GM12878 (cell line): ENCODE data around the gene FAM227A. TPM values are rescaled to one million over a fixed set of nuclear protein-coding genes. Genes with fewer than 3 reads are reported as not detected.

Experiments
- ATAC-seq: fragments of 200-7000 bp; cut with Tn5 transposase; 3 replicates; pipeline ENCODE4 v1.9.1; 2020; ENCODE audit warnings: mild to moderate bottlenecking, moderate library complexity
- BruUV-seq: library from RNA; stranded (reverse); fragments of 400-500 nt; replicated peaks from 2 replicates; lab custom pipeline; 2021; lab: Mats Ljungman, UMichigan
- CTCF ChIA-PET: fragments of 300-600 bp; sonication (Branson Sonifier 250); formaldehyde crosslinking; extraction: SDS; loops from one replicate; lab custom pipeline; 2021; ENCODE audit warnings: inconsistent platforms; lab: Yijun Ruan, JAX
- POLR2A ChIA-PET: fragments of 350-600 bp; formaldehyde crosslinking; extraction: SDS; loops from one replicate; lab custom pipeline; 2021; ENCODE audit warnings: inconsistent platforms; lab: Charles Lee
- RAD21 ChIA-PET: fragments of 300-600 bp; sonication (Branson Sonifier 250); formaldehyde crosslinking; loops from one replicate; lab custom pipeline; 2023; ENCODE audit warnings: antibody characterized with exemption; ENCODE audit not compliant: unreplicated experiment; lab: Charles Lee
- SMC1A ChIA-PET: fragments of 300-600 bp; sonication (Branson Sonifier 250); formaldehyde crosslinking; loops from one replicate; lab custom pipeline; 2023; ENCODE audit not compliant: unreplicated experiment, uncharacterized antibody; lab: Charles Lee
- DNase-seq: peaks from one replicate; pipeline ENCODE4 v3.0.0-alpha.2; 2011; ENCODE audit warnings: low read depth, low spot score
- FAIRE-seq: peaks from 3 replicates; lab custom pipeline; 2011; peaks lifted over from hg19 to GRCh38; lab: Jason Lieb, UNC
- H2AFZ ChIP-seq: 2 replicates; pipeline ENCODE4 v1.6.0; 2011; ENCODE audit warnings: low read depth, low read length, control low read depth; ENCODE audit not compliant: control insufficient read depth
- H3K27ac ChIP-seq: 2 replicates; pipeline ENCODE4 v1.5.1; 2011; ENCODE audit warnings: control low read depth; ENCODE audit not compliant: control insufficient read depth, insufficient read depth
- H3K27me3 ChIP-seq, 2 experiments: replicated peaks in 1 of 2; 2 replicates each; pipeline versions ENCODE4 v1.6.0 to v1.6.1; 2011; ENCODE audit warnings: low read length in 1 of 2; ENCODE audit not compliant: control insufficient read depth in 2 of 2, insufficient read depth in 2 of 2
- H3K36me3 ChIP-seq, 2 experiments: 2 replicates each; pipeline ENCODE4 v1.5.1; 2011; ENCODE audit warnings: low read length in 1 of 2; ENCODE audit not compliant: control insufficient read depth in 2 of 2, insufficient read depth in 2 of 2
- H3K4me1 ChIP-seq: 2 replicates; pipeline ENCODE4 v1.6.1; 2011; ENCODE audit warnings: mild to moderate bottlenecking, low read length, moderate library complexity, mixed read lengths; ENCODE audit not compliant: control insufficient read depth, insufficient read depth
- H3K4me2 ChIP-seq: 2 replicates; pipeline ENCODE4 v1.6.0; 2011; ENCODE audit warnings: control low read depth; ENCODE audit not compliant: control insufficient read depth, insufficient read depth
- H3K4me3 ChIP-seq: fragments of 200-600 bp; sonication (generic); 2 replicates; pipeline ENCODE4 v1.5.1; 2016
- H3K79me2 ChIP-seq: 2 replicates; pipeline ENCODE4 v1.6.0; 2011; ENCODE audit warnings: low read length; ENCODE audit not compliant: control insufficient read depth, insufficient read depth
- H3K9ac ChIP-seq: 2 replicates; pipeline ENCODE4 v1.8.0; 2011; ENCODE audit warnings: low read length, control low read depth, mixed read lengths; ENCODE audit not compliant: control insufficient read depth, insufficient read depth
- H3K9me3 ChIP-seq: replicated peaks from 3 replicates; pipeline ENCODE4 v1.5.1; 2011; ENCODE audit warnings: mild to moderate bottlenecking, low read length; ENCODE audit not compliant: control insufficient read depth, insufficient read depth
- H4K20me1 ChIP-seq: 2 replicates; pipeline ENCODE4 v1.6.0; 2011; ENCODE audit not compliant: control insufficient read depth, insufficient read depth
- CTCF ChIP-seq, 3 experiments: IDR thresholded peaks in 2 of 3; conservative IDR thresholded peaks in 1 of 3; 2 replicates each; pipeline ENCODE4 v1.5.1; 2011; ENCODE audit warnings: low read depth in 3 of 3, low read length in 3 of 3, mild to moderate bottlenecking in 3 of 3, control low read depth in 2 of 3, moderate library complexity in 2 of 3, inconsistent platforms in 1 of 3, mixed read lengths in 1 of 3; ENCODE audit not compliant: control insufficient read depth in 2 of 3, insufficient read depth in 1 of 3; ENCODE audit errors: extremely low read depth in 1 of 3
- DPF2 ChIP-seq: fragments of 450-650 bp; IDR thresholded peaks from 2 replicates; pipeline ENCODE4 v1.6.1; 2017; ENCODE audit warnings: mild to moderate bottlenecking
- EZH2 ChIP-seq: IDR thresholded peaks from 2 replicates; pipeline ENCODE4 v1.6.1; 2012; ENCODE audit warnings: low read depth, mild to moderate bottlenecking, control low read depth, inconsistent platforms, low read length, borderline replicate concordance; ENCODE audit not compliant: control insufficient read depth
- IRF3 ChIP-seq: fragments of 450-650 bp; IDR thresholded peaks from 2 replicates; pipeline ENCODE4 v1.6.1; 2014; ENCODE audit warnings: mild to moderate bottlenecking
- JUNB ChIP-seq: IDR thresholded peaks from 2 replicates; pipeline ENCODE4 v1.6.1; 2016; ENCODE audit warnings: antibody characterized with exemption, mild to moderate bottlenecking
- JUND ChIP-seq: IDR thresholded peaks from 2 replicates; pipeline ENCODE4 v1.6.1; 2012; ENCODE audit warnings: low read depth, mild to moderate bottlenecking, low read length, improper control_type of control experiment, moderate library complexity
- MAX ChIP-seq: IDR thresholded peaks from 2 replicates; pipeline ENCODE4 v1.6.1; 2012; ENCODE audit warnings: low read depth, low read length, improper control_type of control experiment
- PAX5 ChIP-seq: IDR thresholded peaks from 2 replicates; pipeline ENCODE4 v1.6.1; 2011; ENCODE audit warnings: low read depth, low read length, borderline replicate concordance
- PAX8 ChIP-seq: fragments of 450-650 bp; IDR thresholded peaks from 2 replicates; pipeline ENCODE4 v1.6.1; 2017; ENCODE audit warnings: mild to moderate bottlenecking, moderate library complexity
- SMARCA5 ChIP-seq: fragments of 450-650 bp; IDR thresholded peaks from 2 replicates; pipeline ENCODE4 v1.6.1; 2017; ENCODE audit warnings: mild to moderate bottlenecking
- SUPT20H ChIP-seq: IDR thresholded peaks from 2 replicates; pipeline ENCODE4 v1.6.1; 2011; ENCODE audit warnings: low read depth, mild to moderate bottlenecking, low read length, moderate library complexity, borderline replicate concordance; ENCODE audit not compliant: control insufficient read depth
- USF1 ChIP-seq: IDR thresholded peaks from 2 replicates; pipeline ENCODE4 v1.6.1; 2011; ENCODE audit warnings: borderline replicate concordance, low read depth, mild to moderate bottlenecking, moderate library complexity, mixed read lengths, low read length; ENCODE audit not compliant: insufficient read depth; ENCODE audit errors: extremely low read length
- ZNF207 ChIP-seq: fragments of 450-650 bp; IDR thresholded peaks from 2 replicates; pipeline ENCODE4 v1.6.1; 2014; ENCODE audit warnings: antibody characterized with exemption, mild to moderate bottlenecking, borderline replicate concordance
- WGBS: methylation state at CpG from one replicate; pipeline ENCODE4 v1.1.6; 2016; ENCODE audit warnings: low lambda C conversion rate; ENCODE audit not compliant: insufficient replicate concordance, insufficient coverage; ENCODE audit errors: missing lambda C conversion rate; 5-methylcytosine and 5-hydroxymethylcytosine counted together
- in situ Hi-C: fragments of 300-500 bp; cut with MboI; formaldehyde crosslinking; loops from 9 replicates; pipeline ENCODE4 v1.14.3; 2018; ENCODE audit warnings: mixed read lengths
- intact Hi-C: fragments of 100-400 bp; cut with micrococcal nuclease; formaldehyde crosslinking; loops from one replicate; pipeline ENCODE4 v1.14.2; 2022; ENCODE audit not compliant: unreplicated experiment
- polyA plus RNA-seq, 11 experiments: library from polyadenylated mRNA; depleted of rRNA in 4 of 11; unstranded in 6 of 11; stranded (reverse) in 5 of 11; fragments of >200 nt; fragmentation: Nextera tagmentation in 4 of 11; fragmentation: Illumina TruSeq in 1 of 11; extraction: Ambion mirVana in 4 of 11; extraction: Trizol in 1 of 11; gene quantifications; 1 replicate in 1 of 11; 2 replicates in 10 of 11; pipeline versions ENCODE4 v1.2.1 to v1.2.3, GENCODE V29; 2011 to 2016; ENCODE audit warnings: inconsistent platforms in 2 of 11, missing spikeins in 2 of 11, low read depth in 1 of 11
- total RNA-seq, 4 experiments: library from RNA; depleted of rRNA in 3 of 4; stranded (reverse); fragments of >200 nt in 3 of 4; fragmentation: Illumina TruSeq in 1 of 4; extraction: Trizol in 1 of 4; gene quantifications; 2 replicates each; pipeline versions ENCODE4 v1.2.1 to v1.2.3, GENCODE V29; 2013 to 2021

The FAM227A gene
- total and polyA plus RNA-seq, 10 of the 15 experiments (the other 5 are each of a cell fraction or from before 2014, with no cell fraction given): 0.02 to 0.59 (median 0.25) TPM

- 32% methylated on average over 5 of the region's 5 CpGs for WGBS
- H2AFZ ChIP-seq: no peak overlapping the region
- H3K9ac ChIP-seq: no peak overlapping the region
- CTCF ChIA-PET: interaction anchor here (0.8 kb wide), 1 partner anchor 126 kb away, joined by 3 read pairs; no protein-coding TSS in a partner anchor
- no peaks in the 10 kb centered on the region for H3K9me3 ChIP-seq
- no peak for DNase-seq
- BruUV-seq: no TSS peak
- H3K79me2 ChIP-seq: no peaks in the 10 kb centered on the region
- RAD21 ChIA-PET: no interaction called here
- H3K4me1 ChIP-seq: no peaks in the 10 kb centered on the region
- no peaks in the 10 kb centered on the region for H3K27me3 ChIP-seq
- H4K20me1 ChIP-seq: no peaks in the 10 kb centered on the region
- POLR2A ChIA-PET: no interaction called here
- H3K4me2 ChIP-seq: no peak overlapping the region
- TF ChIP-seq IRF3 (no peak), JUNB (no peak), EZH2 (no peak), MAX (no peak), ZNF207 (no peak), SUPT20H (no peak), PAX8 (no peak), JUND (no peak), CTCF (IDR thresholded peaks at IDR 0.05 in 2 of 3, conservative IDR thresholded peaks at IDR 0.05 in 1 of 3; ENCODE audit: control insufficient read depth in 2 of 3, extremely low read depth in 1 of 3, insufficient read depth in 1 of 3, low read depth in 3 of 3, low read length in 3 of 3) (no peak), DPF2 (no peak), PAX5 (no peak), SMARCA5 (no peak), USF1 (no peak)
- no peak overlapping the region for H3K4me3 ChIP-seq
- intact Hi-C loops: loop anchor here (10.0 kb wide), 1 partner anchor 284 kb away; no protein-coding TSS in a partner anchor
- H3K36me3 ChIP-seq: no peaks in the 10 kb centered on the region
- in situ Hi-C loops: no loop called here
- FAIRE-seq: no peak
- SMC1A ChIA-PET: no interaction called here
- no peak overlapping the region for H3K27ac ChIP-seq
- ATAC-seq: no peak
These were observed 77.7 kb downstream of the FAM227A start for GRCh38 chr22:38578505-38578904.
